PFSK-1 (cell line): ENCODE measurements around the gene RBM17.
A peak's percentile ranks its signal among the peaks of the same experiment; 100 is the strongest.

Experiments
- FOXP2 ChIP-seq: optimal IDR thresholded peaks from 2 replicates; pipeline ENCODE3; 2011; ENCODE audit warnings: borderline replicate concordance, control low read depth, inconsistent platforms; ENCODE audit not compliant: insufficient read depth; ENCODE audit errors: extremely low read length, extremely low read depth
- POLR2AphosphoS5 ChIP-seq: IDR thresholded peaks from 2 replicates; pipeline ENCODE4 v1.6.1; 2012; ENCODE audit warnings: low read depth, mild to moderate bottlenecking, control low read depth, low read length, moderate library complexity
- REST ChIP-seq, 2 experiments: IDR thresholded peaks; 2 replicates each; pipeline versions ENCODE4 v1.6.1 to v1.8.0; 2011 to 2012; ENCODE audit warnings: low read depth in 2 of 2, low read length in 2 of 2, control low read depth in 1 of 2, inconsistent platforms in 1 of 2, mild to moderate bottlenecking in 1 of 2, moderate library complexity in 1 of 2; ENCODE audit not compliant: insufficient read depth in 1 of 2
- SIN3A ChIP-seq: IDR thresholded peaks from 2 replicates; pipeline ENCODE4 v1.6.1; 2012; ENCODE audit warnings: mild to moderate bottlenecking, low read length, moderate library complexity, borderline replicate concordance; ENCODE audit not compliant: insufficient read depth
- TAF1 ChIP-seq: IDR thresholded peaks from 2 replicates; pipeline ENCODE4 v1.6.1; 2012; ENCODE audit warnings: low read length, control low read depth, borderline replicate concordance; ENCODE audit not compliant: insufficient read depth

Gene RBM17

GRCh38 chr10:6079044-6079443 is 9.8 kb upstream of the RBM17 start:
- TF ChIP-seq POLR2AphosphoS5 (no peak), SIN3A (no peak), REST (IDR thresholded peaks at IDR 0.05; ENCODE audit: insufficient read depth in 1 of 2, low read depth in 2 of 2, low read length in 2 of 2) (no peak), TAF1 (no peak), FOXP2 (no peak)

- TF ChIP-seq SIN3A = no peak
- TF ChIP-seq FOXP2 = no peak
- TF ChIP-seq REST (IDR thresholded peaks at IDR 0.05; ENCODE audit: insufficient read depth in 1 of 2, low read depth in 2 of 2, low read length in 2 of 2) = no peak
- no peak for TF ChIP-seq TAF1
- TF ChIP-seq POLR2AphosphoS5 = no peak
These were observed 8.3 kb upstream of the RBM17 start for GRCh38 chr10:6080417-6080973.

- TF ChIP-seq SIN3A = no peak
- TF ChIP-seq FOXP2 = no peak
- TF ChIP-seq POLR2AphosphoS5 = no peak
- TF ChIP-seq REST (IDR thresholded peaks at IDR 0.05; ENCODE audit: insufficient read depth in 1 of 2, low read depth in 2 of 2, low read length in 2 of 2) = no peak
- TF ChIP-seq TAF1 = no peak
These were observed 6.1 kb upstream of the RBM17 start for GRCh38 chr10:6082496-6083395.

GRCh38 chr10:6083523-6084475 is 5.0 kb upstream of the RBM17 start:
- TF ChIP-seq SIN3A = no peak

GRCh38 chr10:6086375-6087233 is 2.2 kb upstream of the RBM17 start:
- TF ChIP-seq SIN3A = no peak
- no peak for TF ChIP-seq POLR2AphosphoS5
- no peak for TF ChIP-seq REST (IDR thresholded peaks at IDR 0.05; ENCODE audit: insufficient read depth in 1 of 2, low read depth in 2 of 2, low read length in 2 of 2)
- no peak for TF ChIP-seq TAF1
- TF ChIP-seq FOXP2 = peak; percentile 100
